ENCODE data around the gene MMP23B.
"Not testable (repeated sequence)": the region's sequence is repeated elsewhere in the genome, so short reads cannot be mapped to it uniquely, and the experiment has no call there.

The MMP23B gene

GRCh38 chr1:1630965-1631781 lies 800 bp upstream of the MMP23B start:
- DNase-seq (ENCODE audit: low read depth, low spot score): no peak

- not testable (repeated sequence) for DNase-seq (ENCODE audit: low read depth, low spot score)
Observed at GRCh38 chr1:1633409-1633808, 1.4 kb downstream of the MMP23B start.

GRCh38 chr1:1634613-1635012 lies 2.6 kb downstream of the MMP23B start:
- DNase-seq (ENCODE audit: low read depth, low spot score): not testable (repeated sequence)

GRCh38 chr1:1636621-1637478 lies 4.9 kb downstream of the MMP23B start:
- not testable (repeated sequence) for DNase-seq (ENCODE audit: low read depth, low spot score)

GRCh38 chr1:1637479-1637875 lies 5.5 kb downstream of the MMP23B start:
- not testable (repeated sequence) for DNase-seq (ENCODE audit: low read depth, low spot score)

- not testable (repeated sequence) for DNase-seq (ENCODE audit: low read depth, low spot score)
Observed at GRCh38 chr1:1638528-1638927, 6.6 kb downstream of the MMP23B start.

- DNase-seq (ENCODE audit: low read depth, low spot score): not testable (repeated sequence)
Observed at GRCh38 chr1:1639368-1639767, 7.4 kb downstream of the MMP23B start.

- DNase-seq (ENCODE audit: low read depth, low spot score): not testable (repeated sequence)
Observed at GRCh38 chr1:1640081-1640480, 8.1 kb downstream of the MMP23B start.

GRCh38 chr1:1640711-1641461 lies 8.9 kb downstream of the MMP23B start:
- DNase-seq (ENCODE audit: low read depth, low spot score): not testable (repeated sequence)

GRCh38 chr1:1646326-1646725 lies 14.4 kb downstream of the MMP23B start:
- not testable (repeated sequence) for DNase-seq (ENCODE audit: low read depth, low spot score)

- not testable (repeated sequence) for DNase-seq (ENCODE audit: low read depth, low spot score)
Observed at GRCh38 chr1:1647567-1648241, 15.7 kb downstream of the MMP23B start.

GRCh38 chr1:1648265-1648664 lies 16.3 kb downstream of the MMP23B start:
- DNase-seq (ENCODE audit: low read depth, low spot score): not testable (repeated sequence)

GRCh38 chr1:1658583-1659549 lies 26.9 kb downstream of the MMP23B start, which contains the start of gene CDK11B:
CDK11B (minus strand) TSS chr1:1659004; CDS start chr1:1657485, 1,519 bp downstream.
- DNase-seq (ENCODE audit: low read depth, low spot score): peak; percentile 99

GRCh38 chr1:1662392-1662791 lies 30.4 kb downstream of the MMP23B start:
- DNase-seq (ENCODE audit: low read depth, low spot score): not testable (repeated sequence)

GRCh38 chr1:1662830-1663560 lies 31.0 kb downstream of the MMP23B start:
- DNase-seq (ENCODE audit: low read depth, low spot score): peak; percentile 56

- DNase-seq (ENCODE audit: low read depth, low spot score): not testable (repeated sequence)
Observed at GRCh38 chr1:1664318-1664717, 32.3 kb downstream of the MMP23B start.

GRCh38 chr1:1664941-1665814 lies 33.2 kb downstream of the MMP23B start:
- no peak for DNase-seq (ENCODE audit: low read depth, low spot score)

- peak; percentile 43 for DNase-seq (ENCODE audit: low read depth, low spot score)
Observed at GRCh38 chr1:1665815-1666251, 33.9 kb downstream of the MMP23B start.
